HCT116 (cell line): ENCODE results near the gene ARHGAP5. TPM values are rescaled to one million over a fixed set of nuclear protein-coding genes. Genes with fewer than 3 reads are reported as not detected.

Experiments
- ATAC-seq: fragments of 200-7000 bp; cut with Tn5 transposase; 2 replicates; pipeline ENCODE4 v1.9.1; 2020; ENCODE audit warnings: mild to moderate bottlenecking, moderate library complexity
- BruUV-seq: library from RNA; stranded (reverse); fragments of 400-500 nt; replicated peaks from 2 replicates; lab custom pipeline; 2021; lab: Mats Ljungman, UMichigan
- CTCF ChIA-PET: fragments of 300-600 bp; sonication (Branson Sonifier 250); formaldehyde crosslinking; loops from one replicate; lab custom pipeline; 2021; ENCODE audit warnings: antibody characterized with exemption; lab: Charles Lee
- POLR2A ChIA-PET: fragments of 300-600, 350-600 bp; sonication (Branson Sonifier 250); formaldehyde crosslinking; loops from one replicate; lab custom pipeline; 2021; ENCODE audit warnings: antibody characterized with exemption; lab: Charles Lee
- RAD21 ChIA-PET, 2 experiments: fragments of 300-600 bp; sonication (Branson Sonifier 250); formaldehyde crosslinking; loops; one replicate each; lab custom pipeline; 2023; ENCODE audit warnings: low total read pairs in 2 of 2; ENCODE audit not compliant: uncharacterized antibody in 2 of 2, unreplicated experiment in 2 of 2, low non-redundant PET in 1 of 2; lab: Charles Lee
- DNase-seq: peaks from one replicate; pipeline ENCODE4 v3.0.0-alpha.2; 2010; ENCODE audit warnings: low read depth, low spot score
- H2AFZ ChIP-seq: fragments of 200-600 bp; shearing (Covaris generic), sonication (generic); 2 replicates; pipeline ENCODE4 v1.6.1; 2017; ENCODE audit warnings: low read depth, mixed run types, mixed read lengths, antibody characterized with exemption, low read length; ENCODE audit not compliant: poor library complexity, severe bottlenecking
- H3K27ac ChIP-seq: 2 replicates; pipeline ENCODE4 v1.5.1; 2012; ENCODE audit warnings: low read depth, low read length
- H3K27me3 ChIP-seq: fragments of 200-600 bp; sonication (generic); 2 replicates; pipeline ENCODE4 v1.6.1; 2016; ENCODE audit warnings: mixed run types, low read length, mixed read lengths; ENCODE audit not compliant: insufficient read depth
- H3K36me3 ChIP-seq, 2 experiments: fragments of 200-500 bp in 1 of 2; fragments of 200-600 bp in 1 of 2; sonication (Bioruptor generic) in 1 of 2; sonication (generic) in 1 of 2; 2 replicates each; pipeline versions ENCODE4 v1.5.1 to v1.6.1; 2014 to 2016; ENCODE audit warnings: low read length in 2 of 2, inconsistent platforms in 1 of 2, mixed read lengths in 1 of 2, mixed run types in 1 of 2; ENCODE audit not compliant: insufficient read depth in 2 of 2, control insufficient read depth in 1 of 2
- H3K4me1 ChIP-seq, 2 experiments: fragments of 200-600 bp in 1 of 2; sonication (generic) in 1 of 2; 2 replicates each; pipeline versions ENCODE4 v1.5.1 to v1.6.1; 2012 to 2017; ENCODE audit warnings: low read length in 2 of 2, inconsistent platforms in 1 of 2, mild to moderate bottlenecking in 1 of 2, mixed read lengths in 1 of 2, mixed run types in 1 of 2, moderate library complexity in 1 of 2; ENCODE audit not compliant: insufficient read depth in 2 of 2, control insufficient read depth in 1 of 2
- H3K4me2 ChIP-seq: fragments of 200-600 bp; sonication (generic); 2 replicates; pipeline ENCODE4 v1.6.1; 2017; ENCODE audit warnings: mixed run types, low read length, mixed read lengths
- H3K4me3 ChIP-seq, 2 experiments: fragments of 200-600 bp in 1 of 2; sonication (generic) in 1 of 2; replicated peaks in 1 of 2; 2 replicates each; pipeline ENCODE4 v1.5.1; 2011 to 2016; ENCODE audit warnings: low read length in 2 of 2, control low read depth in 1 of 2, low read depth in 1 of 2, mild to moderate bottlenecking in 1 of 2, mixed read lengths in 1 of 2, mixed run types in 1 of 2
- H3K79me2 ChIP-seq: fragments of 200-600 bp; sonication (generic); 2 replicates; pipeline ENCODE4 v1.6.1; 2017; ENCODE audit warnings: mild to moderate bottlenecking, mixed run types, low read length, moderate library complexity, mixed read lengths; ENCODE audit not compliant: insufficient read depth
- H3K9ac ChIP-seq: fragments of 200-600 bp; sonication (generic); 2 replicates; pipeline ENCODE4 v1.6.1; 2016; ENCODE audit warnings: low read length, mixed read lengths
- H3K9me2 ChIP-seq: fragments of 200-600 bp; sonication (generic), shearing (Covaris generic); 2 replicates; pipeline ENCODE4 v1.6.1; 2017; ENCODE audit warnings: mixed run types, mild to moderate bottlenecking, moderate library complexity; ENCODE audit not compliant: insufficient read depth
- H3K9me3 ChIP-seq, 2 experiments: fragments of 200-500 bp in 1 of 2; fragments of 200-600 bp in 1 of 2; sonication (Bioruptor generic) in 1 of 2; sonication (generic) in 1 of 2; 2 replicates each; pipeline ENCODE4 v1.6.1; 2014 to 2017; ENCODE audit warnings: low read length in 2 of 2, mixed read lengths in 2 of 2, inconsistent platforms in 1 of 2, low read depth in 1 of 2, mild to moderate bottlenecking in 1 of 2, mixed run types in 1 of 2, moderate library complexity in 1 of 2; ENCODE audit not compliant: control insufficient read depth in 1 of 2, insufficient read depth in 1 of 2
- H4K20me1 ChIP-seq: fragments of 200-600 bp; sonication (generic), shearing (Covaris generic); 2 replicates; pipeline ENCODE4 v1.6.1; 2017; ENCODE audit warnings: mixed run types, mild to moderate bottlenecking, moderate library complexity; ENCODE audit not compliant: insufficient read depth
- CTCF ChIP-seq, 3 experiments: fragments of 200-600 bp in 1 of 3; sonication (generic) in 1 of 3; IDR thresholded peaks in 2 of 3; conservative IDR thresholded peaks in 1 of 3; 2 replicates each; pipeline ENCODE4 v1.5.1; 2012 to 2017; ENCODE audit warnings: low read depth in 2 of 3, low read length in 2 of 3, antibody characterized with exemption in 1 of 3, borderline replicate concordance in 1 of 3, control low read depth in 1 of 3, mild to moderate bottlenecking in 1 of 3, mixed read lengths in 1 of 3, mixed run types in 1 of 3, moderate library complexity in 1 of 3; ENCODE audit not compliant: insufficient read depth in 1 of 3
- EGR1 ChIP-seq: IDR thresholded peaks from 2 replicates; pipeline ENCODE4 v1.6.1; 2012; ENCODE audit warnings: low read depth
- ELF1 ChIP-seq: IDR thresholded peaks from 2 replicates; pipeline ENCODE4 v1.6.1; 2012; ENCODE audit warnings: low read depth, borderline replicate concordance
- EZH2phosphoT487 ChIP-seq: fragments of 200-600 bp; IDR thresholded peaks from 2 replicates; pipeline ENCODE4 v1.6.1; 2018; ENCODE audit warnings: antibody characterized with exemption, borderline replicate concordance
- FOSL1 ChIP-seq: IDR thresholded peaks from 2 replicates; pipeline ENCODE4 v1.6.1; 2012; ENCODE audit warnings: low read depth
- MAX ChIP-seq: IDR thresholded peaks from 2 replicates; pipeline ENCODE4 v1.6.1; 2012
- POLR2AphosphoS5 ChIP-seq: IDR thresholded peaks from 2 replicates; pipeline ENCODE4 v1.6.1; 2011; ENCODE audit warnings: mild to moderate bottlenecking, low read depth, low read length, moderate library complexity
- SIN3A ChIP-seq: IDR thresholded peaks from 2 replicates; pipeline ENCODE4 v1.6.1; 2012; ENCODE audit warnings: low read depth
- SP1 ChIP-seq: IDR thresholded peaks from 2 replicates; pipeline ENCODE4 v1.6.1; 2012; ENCODE audit warnings: low read depth
- TCF7L2 ChIP-seq: IDR thresholded peaks from 2 replicates; pipeline ENCODE4 v1.7.0; 2011; ENCODE audit warnings: borderline replicate concordance, inconsistent platforms; ENCODE audit not compliant: insufficient read depth, insufficient read length; ENCODE audit errors: extremely low read depth
- YY1 ChIP-seq: IDR thresholded peaks from 2 replicates; pipeline ENCODE4 v1.6.1; 2011; ENCODE audit warnings: low read length, low read depth, moderate library complexity, mild to moderate bottlenecking; ENCODE audit not compliant: insufficient replicate concordance; ENCODE audit errors: extremely low read depth
- ZNF274 ChIP-seq: fragments of 200-500 bp; sonication (Bioruptor generic); IDR thresholded peaks from 2 replicates; pipeline ENCODE4 v1.6.1; 2014; ENCODE audit warnings: mild to moderate bottlenecking, low read depth, low read length, inconsistent platforms
- intact Hi-C: fragments of 100-400 bp; cut with micrococcal nuclease; formaldehyde crosslinking; loops from 2 replicates; pipeline ENCODE4 v1.10.0; 2022
- total RNA-seq: library from RNA; stranded (reverse); gene quantifications from one replicate; pipeline ENCODE4 v1.2.1, GENCODE V29; 2021; ENCODE audit not compliant: unreplicated experiment
- TF ChIP-seq, protein P1 (sequence below): IDR thresholded peaks from 2 replicates; pipeline ENCODE4 v1.6.1; 2012
- TF ChIP-seq, protein P2 (sequence below): IDR thresholded peaks from 2 replicates; pipeline ENCODE4 v1.6.1; 2012; ENCODE audit warnings: low read depth

ARHGAP5 gene
- total RNA-seq, 1 experiment from 2014 or later, result 66.7 TPM

DNA sequence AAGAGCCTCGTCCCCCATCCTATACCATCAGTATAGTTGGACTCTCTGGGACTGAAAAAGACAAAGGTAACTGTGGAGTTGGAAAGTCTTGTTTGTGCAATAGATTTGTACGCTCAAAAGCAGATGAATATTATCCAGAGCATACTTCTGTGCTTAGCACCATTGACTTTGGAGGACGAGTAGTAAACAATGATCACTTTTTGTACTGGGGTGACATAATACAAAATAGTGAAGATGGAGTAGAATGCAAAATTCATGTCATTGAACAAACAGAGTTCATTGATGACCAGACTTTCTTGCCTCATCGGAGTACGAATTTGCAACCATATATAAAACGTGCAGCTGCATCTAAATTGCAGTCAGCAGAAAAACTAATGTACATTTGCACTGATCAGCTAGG lies 13.6 kb downstream of the ARHGAP5 start:
- Histone ChIP-seq H3K9ac (no peak overlapping the region), H3K9me2 (no peaks in the 10 kb centered on the region), H2AFZ (no peak overlapping the region)
- TF ChIP-seq SIN3A (no peak), POLR2AphosphoS5 (no peak), ZNF274 (no peak), SP1 (no peak), FOSL1 (no peak)
- TF ChIP-seq, all 23 proteins: peak for 0
- Histone ChIP-seq H3K4me3 (no peak overlapping the region), H3K27ac (no peak overlapping the region), H3K36me3 (peaks cover 17 to 19% of the 10 kb centered on the region in 2 experiments), H3K79me2 (peaks cover 80% of the 10 kb centered on the region), H3K4me1 (peaks cover 25 to 31% of the 10 kb centered on the region in 2 experiments), H3K4me2 (no peak overlapping the region), H3K9me3 (no peaks in the 10 kb centered on the region), H4K20me1 (peaks cover 20% of the 10 kb centered on the region), H3K27me3 (no peaks in the 10 kb centered on the region)
- DNase-seq (no peak), ATAC-seq (no peak)
- intact Hi-C loops, result no loop called here
- ChIA-PET CTCF (no interaction called here), RAD21 (no interaction called here), POLR2A (no interaction called here)
- no TSS peak for BruUV-seq

DNA sequence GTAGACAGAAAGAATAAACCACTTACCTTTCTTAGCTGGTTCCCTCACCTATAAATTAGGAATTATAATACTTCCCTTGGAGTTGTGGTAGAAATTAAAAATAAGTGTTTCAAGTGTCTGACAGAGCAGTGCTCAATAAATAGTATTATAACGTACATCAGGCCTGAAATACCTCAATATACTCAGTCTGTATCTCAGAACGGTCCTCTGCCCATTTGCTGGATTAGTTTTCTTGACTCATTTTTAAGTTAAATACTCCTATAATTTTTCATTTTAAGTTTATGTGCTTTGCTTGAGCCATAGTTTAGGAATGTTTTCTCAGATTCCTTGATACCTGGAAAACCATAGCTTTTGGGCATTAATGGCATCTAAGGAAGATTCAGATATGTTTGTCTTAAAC lies 22.4 kb downstream of the ARHGAP5 start:
- H3K27ac ChIP-seq, result no peak overlapping the region
- no TSS peak for BruUV-seq
- intact Hi-C loops, result no loop called here
- H3K36me3 ChIP-seq, result peaks cover 4 to 9% of the 10 kb centered on the region in 2 experiments
- ATAC-seq (no peak), DNase-seq (no peak)
- H3K9me3 ChIP-seq, result no peaks in the 10 kb centered on the region
- peaks cover 98% of the 10 kb centered on the region for H3K79me2 ChIP-seq
- no peaks in the 10 kb centered on the region for H3K9me2 ChIP-seq
- no peak overlapping the region for H2AFZ ChIP-seq
- H3K9ac ChIP-seq, result no peak overlapping the region
- RAD21 ChIA-PET, result no interaction called here
- no peak overlapping the region for H3K4me3 ChIP-seq
- no peak for TF ChIP-seq FOSL1
- TF ChIP-seq MAX, result no peak
- no peak for TF ChIP-seq EZH2phosphoT487
- no peak for TF ChIP-seq SIN3A
- TF ChIP-seq EGR1, result no peak
- TF ChIP-seq SP1, result no peak
- TF ChIP-seq TCF7L2, result no peak
- TF ChIP-seq ELF1, result no peak
- TF ChIP-seq, protein P1, sequence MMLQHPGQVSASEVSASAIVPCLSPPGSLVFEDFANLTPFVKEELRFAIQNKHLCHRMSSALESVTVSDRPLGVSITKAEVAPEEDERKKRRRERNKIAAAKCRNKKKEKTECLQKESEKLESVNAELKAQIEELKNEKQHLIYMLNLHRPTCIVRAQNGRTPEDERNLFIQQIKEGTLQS, result no peak
- TF ChIP-seq YY1, result no peak
- TF ChIP-seq POLR2AphosphoS5, result no peak
- TF ChIP-seq, protein P2, sequence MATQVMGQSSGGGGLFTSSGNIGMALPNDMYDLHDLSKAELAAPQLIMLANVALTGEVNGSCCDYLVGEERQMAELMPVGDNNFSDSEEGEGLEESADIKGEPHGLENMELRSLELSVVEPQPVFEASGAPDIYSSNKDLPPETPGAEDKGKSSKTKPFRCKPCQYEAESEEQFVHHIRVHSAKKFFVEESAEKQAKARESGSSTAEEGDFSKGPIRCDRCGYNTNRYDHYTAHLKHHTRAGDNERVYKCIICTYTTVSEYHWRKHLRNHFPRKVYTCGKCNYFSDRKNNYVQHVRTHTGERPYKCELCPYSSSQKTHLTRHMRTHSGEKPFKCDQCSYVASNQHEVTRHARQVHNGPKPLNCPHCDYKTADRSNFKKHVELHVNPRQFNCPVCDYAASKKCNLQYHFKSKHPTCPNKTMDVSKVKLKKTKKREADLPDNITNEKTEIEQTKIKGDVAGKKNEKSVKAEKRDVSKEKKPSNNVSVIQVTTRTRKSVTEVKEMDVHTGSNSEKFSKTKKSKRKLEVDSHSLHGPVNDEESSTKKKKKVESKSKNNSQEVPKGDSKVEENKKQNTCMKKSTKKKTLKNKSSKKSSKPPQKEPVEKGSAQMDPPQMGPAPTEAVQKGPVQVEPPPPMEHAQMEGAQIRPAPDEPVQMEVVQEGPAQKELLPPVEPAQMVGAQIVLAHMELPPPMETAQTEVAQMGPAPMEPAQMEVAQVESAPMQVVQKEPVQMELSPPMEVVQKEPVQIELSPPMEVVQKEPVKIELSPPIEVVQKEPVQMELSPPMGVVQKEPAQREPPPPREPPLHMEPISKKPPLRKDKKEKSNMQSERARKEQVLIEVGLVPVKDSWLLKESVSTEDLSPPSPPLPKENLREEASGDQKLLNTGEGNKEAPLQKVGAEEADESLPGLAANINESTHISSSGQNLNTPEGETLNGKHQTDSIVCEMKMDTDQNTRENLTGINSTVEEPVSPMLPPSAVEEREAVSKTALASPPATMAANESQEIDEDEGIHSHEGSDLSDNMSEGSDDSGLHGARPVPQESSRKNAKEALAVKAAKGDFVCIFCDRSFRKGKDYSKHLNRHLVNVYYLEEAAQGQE, result no peak
- TF ChIP-seq CTCF (IDR thresholded peaks at IDR 0.05 in 2 of 3, conservative IDR thresholded peaks at IDR 0.05 in 1 of 3; ENCODE audit: borderline replicate concordance in 1 of 3, insufficient read depth in 1 of 3, low read depth in 2 of 3, low read length in 2 of 3), result no peak
- TF ChIP-seq, all 23 proteins: peak for 0
- H3K4me2 ChIP-seq, result no peak overlapping the region
- ChIA-PET CTCF (no interaction called here), POLR2A (no interaction called here)
- no peaks in the 10 kb centered on the region for H3K27me3 ChIP-seq
- no peaks in the 10 kb centered on the region for H3K4me1 ChIP-seq
- peaks cover 9% of the 10 kb centered on the region for H4K20me1 ChIP-seq
